Transverse colon (tissue), 4 donors: ENCODE measurements around the gene ASB16.

Experiments used
- EP300 ChIP-seq: sonication (generic); formaldehyde crosslinking; IDR thresholded peaks from one replicate; pipeline ENCODE4 v1.6.1; 2017; ENCODE audit warnings: antibody characterized with exemption, low read depth
- POLR2A ChIP-seq: fragments of 450-650 bp; IDR thresholded peaks from one replicate; pipeline ENCODE4 v1.6.1; 2016; ENCODE audit warnings: antibody characterized with exemption, mild to moderate bottlenecking, moderate library complexity
- POLR2AphosphoS5 ChIP-seq, 3 donors: sonication (generic); formaldehyde crosslinking; IDR thresholded peaks; one replicate each; pipeline ENCODE4 v1.6.1; 2016; ENCODE audit warnings: antibody characterized with exemption in 3 of 3
- TF ChIP-seq, protein P1 (sequence below), 5 experiments: fragments of 200-600 bp in 3 of 5; fragments of 450-650 bp in 2 of 5; sonication (generic) in 3 of 5; IDR thresholded peaks; 1 replicate in 2 of 5; 2 replicates in 3 of 5; pipeline ENCODE4 v1.5.1; 2016 to 2017; ENCODE audit warnings: antibody characterized with exemption in 5 of 5, inconsistent platforms in 3 of 5, mild to moderate bottlenecking in 2 of 5, moderate library complexity in 1 of 5

DNA sequence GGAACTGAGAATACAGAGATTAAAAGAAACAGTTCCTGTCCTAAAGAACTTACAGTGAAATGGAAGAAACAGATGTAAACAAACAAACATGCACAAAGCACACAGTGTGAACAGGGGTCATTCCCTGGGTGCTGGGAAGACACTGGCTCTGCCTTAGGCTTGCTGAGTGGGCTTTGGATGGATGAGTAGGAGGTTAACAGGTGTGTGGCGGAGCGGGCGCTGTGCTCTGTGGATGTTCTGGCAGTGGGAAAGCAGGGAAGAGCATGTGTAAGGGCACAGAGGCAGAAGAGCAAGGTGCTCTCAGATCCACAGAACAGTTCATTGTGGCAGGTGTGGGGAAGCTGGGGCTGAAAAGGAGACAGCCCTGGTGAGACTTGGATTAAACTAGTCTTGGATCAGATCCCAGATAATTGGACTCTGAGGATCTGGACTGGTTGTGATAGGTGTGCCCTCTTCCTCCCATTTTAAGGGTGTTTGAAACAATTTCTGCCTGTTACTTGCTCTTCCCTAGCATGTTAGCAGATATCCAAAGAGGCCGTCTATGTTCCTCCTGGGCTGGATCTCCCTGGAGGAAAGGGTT, 20.7 kb upstream of the ASB16 start:
- TF ChIP-seq POLR2A (no peak), EP300 (no peak), POLR2AphosphoS5 (IDR thresholded peaks at IDR 0.05) (no peak)
- TF ChIP-seq, protein P1, sequence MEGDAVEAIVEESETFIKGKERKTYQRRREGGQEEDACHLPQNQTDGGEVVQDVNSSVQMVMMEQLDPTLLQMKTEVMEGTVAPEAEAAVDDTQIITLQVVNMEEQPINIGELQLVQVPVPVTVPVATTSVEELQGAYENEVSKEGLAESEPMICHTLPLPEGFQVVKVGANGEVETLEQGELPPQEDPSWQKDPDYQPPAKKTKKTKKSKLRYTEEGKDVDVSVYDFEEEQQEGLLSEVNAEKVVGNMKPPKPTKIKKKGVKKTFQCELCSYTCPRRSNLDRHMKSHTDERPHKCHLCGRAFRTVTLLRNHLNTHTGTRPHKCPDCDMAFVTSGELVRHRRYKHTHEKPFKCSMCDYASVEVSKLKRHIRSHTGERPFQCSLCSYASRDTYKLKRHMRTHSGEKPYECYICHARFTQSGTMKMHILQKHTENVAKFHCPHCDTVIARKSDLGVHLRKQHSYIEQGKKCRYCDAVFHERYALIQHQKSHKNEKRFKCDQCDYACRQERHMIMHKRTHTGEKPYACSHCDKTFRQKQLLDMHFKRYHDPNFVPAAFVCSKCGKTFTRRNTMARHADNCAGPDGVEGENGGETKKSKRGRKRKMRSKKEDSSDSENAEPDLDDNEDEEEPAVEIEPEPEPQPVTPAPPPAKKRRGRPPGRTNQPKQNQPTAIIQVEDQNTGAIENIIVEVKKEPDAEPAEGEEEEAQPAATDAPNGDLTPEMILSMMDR (IDR thresholded peaks at IDR 0.05): no peak
